ENCODE results near the gene MTMR3. TPM values are rescaled to one million over a fixed set of nuclear protein-coding genes. Genes with fewer than 3 reads are reported as not detected.
"Not testable (repeated sequence)": the region's sequence is repeated elsewhere in the genome, so short reads cannot be mapped to it uniquely, and the experiment has no call there.

Gene MTMR3
- polyA plus RNA-seq, 1 experiment = 32.8 TPM

GRCh38 chr22:29860006-29860766 lies 22.8 kb upstream of the MTMR3 start:
- CTCF ChIA-PET = no interaction called here
- POLR2A ChIA-PET = no interaction called here
- TF ChIP-seq CTCF (IDR thresholded peaks at IDR 0.05; ENCODE audit: insufficient read depth, low read depth, low read length) = no peak

GRCh38 chr22:29861672-29862297 lies 21.2 kb upstream of the MTMR3 start:
- POLR2A ChIA-PET = no interaction called here
- TF ChIP-seq CTCF (IDR thresholded peaks at IDR 0.05; ENCODE audit: insufficient read depth, low read depth, low read length) = no peak
- CTCF ChIA-PET = interaction anchor here (1.1 to 1.3 kb wide), 2 partner anchors 116 to 143 kb away, joined by 3 read pairs; no protein-coding TSS in a partner anchor
- no peak overlapping the region for H3K4me3 ChIP-seq (ENCODE audit: low read depth, low read length)
- no peaks in the 10 kb centered on the region for H3K27me3 ChIP-seq (ENCODE audit: control insufficient read depth, insufficient read depth, low read length)
- no peaks in the 10 kb centered on the region for H3K36me3 ChIP-seq (ENCODE audit: control insufficient read depth, insufficient read depth, low read length)
- no peak for DNase-seq (ENCODE audit: low read depth)

More at GRCh38 chr22:29860006-29860766, 22.8 kb upstream of the MTMR3 start:
- H3K36me3 ChIP-seq (ENCODE audit: control insufficient read depth, insufficient read depth, low read length) = no peaks in the 10 kb centered on the region
- no peak for DNase-seq (ENCODE audit: low read depth)
- H3K4me3 ChIP-seq (ENCODE audit: low read depth, low read length) = no peak overlapping the region
- no peaks in the 10 kb centered on the region for H3K27me3 ChIP-seq (ENCODE audit: control insufficient read depth, insufficient read depth, low read length)

- H3K36me3 ChIP-seq (ENCODE audit: control insufficient read depth, insufficient read depth, low read length); H3K4me3 ChIP-seq (ENCODE audit: low read depth, low read length); H3K27me3 ChIP-seq (ENCODE audit: control insufficient read depth, insufficient read depth, low read length); POLR2A ChIA-PET; DNase-seq (ENCODE audit: low read depth); CTCF ChIA-PET: not testable (repeated sequence)
Observed at GRCh38 chr22:29865572-29865971, 17.4 kb upstream of the MTMR3 start.

- DNase-seq (ENCODE audit: low read depth) = no peak
- H3K4me3 ChIP-seq (ENCODE audit: low read depth, low read length) = no peak overlapping the region
- CTCF ChIA-PET = no interaction called here
- TF ChIP-seq CTCF (IDR thresholded peaks at IDR 0.05; ENCODE audit: insufficient read depth, low read depth, low read length) = no peak
- H3K36me3 ChIP-seq (ENCODE audit: control insufficient read depth, insufficient read depth, low read length) = no peaks in the 10 kb centered on the region
- no peaks in the 10 kb centered on the region for H3K27me3 ChIP-seq (ENCODE audit: control insufficient read depth, insufficient read depth, low read length)
- POLR2A ChIA-PET = no interaction called here
Observed at GRCh38 chr22:29867260-29867659, 15.7 kb upstream of the MTMR3 start.

- H3K27me3 ChIP-seq (ENCODE audit: control insufficient read depth, insufficient read depth, low read length) = no peaks in the 10 kb centered on the region; the same call in 1 of the 2 replicates
- no peak for TF ChIP-seq CTCF (IDR thresholded peaks at IDR 0.05; ENCODE audit: insufficient read depth, low read depth, low read length)
- no peak for DNase-seq (ENCODE audit: low read depth)
- no peaks in the 10 kb centered on the region for H3K36me3 ChIP-seq (ENCODE audit: control insufficient read depth, insufficient read depth, low read length)
- no peak overlapping the region for H3K4me3 ChIP-seq (ENCODE audit: low read depth, low read length)
- POLR2A ChIA-PET = no interaction called here
- CTCF ChIA-PET = interaction anchor here (0.6 kb wide), 1 partner anchor 161 kb away, joined by 3 read pairs; no protein-coding TSS in a partner anchor
Observed at GRCh38 chr22:29867851-29868250, 15.1 kb upstream of the MTMR3 start.

All from BJ (cell line).